ENCODE data around the gene NUP93.

DNA sequence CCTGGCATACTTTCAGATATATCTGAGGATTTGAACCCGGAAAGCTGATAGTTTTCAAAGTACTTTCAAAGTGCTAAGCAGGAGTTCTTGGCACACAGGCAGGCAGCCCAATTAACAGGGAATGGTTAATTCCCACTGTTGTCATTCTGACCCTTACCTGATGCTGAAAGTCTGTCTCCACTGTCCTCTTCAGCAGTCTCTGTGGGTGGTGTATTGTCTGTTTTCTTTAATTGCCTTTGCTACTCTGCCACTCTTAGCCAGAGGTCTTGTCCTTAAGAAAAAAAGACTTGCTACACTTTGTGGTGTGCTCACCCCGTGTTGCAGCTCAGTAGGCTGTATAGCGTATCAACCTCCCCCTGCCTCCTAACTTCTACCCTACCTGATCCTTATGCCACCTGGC lies 71.8 kb downstream of the NUP93 start:
- TF ChIP-seq, protein P1, sequence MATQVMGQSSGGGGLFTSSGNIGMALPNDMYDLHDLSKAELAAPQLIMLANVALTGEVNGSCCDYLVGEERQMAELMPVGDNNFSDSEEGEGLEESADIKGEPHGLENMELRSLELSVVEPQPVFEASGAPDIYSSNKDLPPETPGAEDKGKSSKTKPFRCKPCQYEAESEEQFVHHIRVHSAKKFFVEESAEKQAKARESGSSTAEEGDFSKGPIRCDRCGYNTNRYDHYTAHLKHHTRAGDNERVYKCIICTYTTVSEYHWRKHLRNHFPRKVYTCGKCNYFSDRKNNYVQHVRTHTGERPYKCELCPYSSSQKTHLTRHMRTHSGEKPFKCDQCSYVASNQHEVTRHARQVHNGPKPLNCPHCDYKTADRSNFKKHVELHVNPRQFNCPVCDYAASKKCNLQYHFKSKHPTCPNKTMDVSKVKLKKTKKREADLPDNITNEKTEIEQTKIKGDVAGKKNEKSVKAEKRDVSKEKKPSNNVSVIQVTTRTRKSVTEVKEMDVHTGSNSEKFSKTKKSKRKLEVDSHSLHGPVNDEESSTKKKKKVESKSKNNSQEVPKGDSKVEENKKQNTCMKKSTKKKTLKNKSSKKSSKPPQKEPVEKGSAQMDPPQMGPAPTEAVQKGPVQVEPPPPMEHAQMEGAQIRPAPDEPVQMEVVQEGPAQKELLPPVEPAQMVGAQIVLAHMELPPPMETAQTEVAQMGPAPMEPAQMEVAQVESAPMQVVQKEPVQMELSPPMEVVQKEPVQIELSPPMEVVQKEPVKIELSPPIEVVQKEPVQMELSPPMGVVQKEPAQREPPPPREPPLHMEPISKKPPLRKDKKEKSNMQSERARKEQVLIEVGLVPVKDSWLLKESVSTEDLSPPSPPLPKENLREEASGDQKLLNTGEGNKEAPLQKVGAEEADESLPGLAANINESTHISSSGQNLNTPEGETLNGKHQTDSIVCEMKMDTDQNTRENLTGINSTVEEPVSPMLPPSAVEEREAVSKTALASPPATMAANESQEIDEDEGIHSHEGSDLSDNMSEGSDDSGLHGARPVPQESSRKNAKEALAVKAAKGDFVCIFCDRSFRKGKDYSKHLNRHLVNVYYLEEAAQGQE (IDR thresholded peaks at IDR 0.05; ENCODE audit: insufficient read depth in 1 of 2, low read depth in 2 of 2, low read length in 2 of 2): no peak
- TF ChIP-seq POLR2AphosphoS5 (IDR thresholded peaks at IDR 0.05; ENCODE audit: low read depth, low read length) (no peak), FOXP2 (optimal IDR thresholded peaks at IDR 0.05; ENCODE audit: borderline replicate concordance, extremely low read depth, extremely low read length, insufficient read depth) (no peak), SIN3A (IDR thresholded peaks at IDR 0.05; ENCODE audit: borderline replicate concordance, insufficient read depth, low read length) (no peak)

All from PFSK-1 (cell line).